Type B pancreatic cell (in vitro differentiated cells): Measurements from ENCODE around the gene TIE1. TPM values are rescaled to one million over a fixed set of nuclear protein-coding genes. Genes with fewer than 3 reads are reported as not detected.

Experiments used
- DNase-seq: peaks from one replicate; pipeline ENCODE4 v3.0.0; 2021; ENCODE audit warnings: mixed read lengths; ENCODE audit not compliant: unreplicated experiment; ENCODE audit errors: extremely low spot score
- H3K27ac Mint-ChIP-seq: 2 replicates; pipeline ENCODE4 v1.8.0; 2021; ENCODE audit warnings: mild to moderate bottlenecking, mixed read lengths
- H3K27me3 Mint-ChIP-seq: 2 replicates; pipeline ENCODE4 v1.8.0; 2021; ENCODE audit warnings: mixed read lengths
- H3K36me3 Mint-ChIP-seq: 2 replicates; pipeline ENCODE4 v1.8.0; 2021; ENCODE audit warnings: mixed read lengths
- H3K4me1 Mint-ChIP-seq: one replicate; pipeline ENCODE4 v1.8.0; 2021; ENCODE audit warnings: mixed read lengths; ENCODE audit not compliant: unreplicated experiment
- H3K4me3 Mint-ChIP-seq: 2 replicates; pipeline ENCODE4 v1.8.0; 2021; ENCODE audit warnings: mild to moderate bottlenecking, mixed read lengths
- H3K9me3 Mint-ChIP-seq: 2 replicates; pipeline ENCODE4 v1.8.0; 2021; ENCODE audit warnings: mixed read lengths
- total RNA-seq: library from RNA; stranded (reverse); gene quantifications from 2 replicates; pipeline ENCODE4 v1.2.1, GENCODE V29; 2021; ENCODE audit warnings: low replicate concordance
- TF ChIP-seq, protein P1 (sequence below): fragments of 200-600 bp; sonication (generic); conservative IDR thresholded peaks from 2 replicates; pipeline ENCODE4 v1.5.0; 2021; ENCODE audit warnings: antibody characterized with exemption, mild to moderate bottlenecking

The TIE1 gene
- total RNA-seq, 1 donor from 2014 or later, result 1.3 TPM

DNA sequence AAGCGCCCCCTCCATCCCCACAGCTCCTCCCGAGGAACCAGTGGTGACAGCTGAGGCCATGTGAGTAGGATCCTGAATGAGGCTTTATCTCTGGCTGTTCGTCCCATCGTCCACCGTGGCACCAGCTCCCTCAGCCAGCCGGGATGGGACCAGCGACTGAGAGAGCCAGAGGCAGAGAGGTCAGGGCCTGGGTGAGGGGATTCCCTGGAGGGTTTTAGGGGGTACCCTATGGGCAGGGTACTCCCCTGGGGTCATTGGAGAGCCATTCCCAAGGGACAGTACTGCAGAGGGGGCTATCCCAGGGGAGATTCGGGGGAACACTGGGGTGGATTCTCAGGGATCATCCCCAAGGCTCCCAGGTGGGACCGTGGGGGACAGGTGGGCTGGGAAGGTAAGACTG is 28.6 kb upstream of the TIE1 start:
- peaks cover 3% of the 10 kb centered on the region for H3K27me3 Mint-ChIP-seq
- peaks cover 4% of the 10 kb centered on the region for H3K36me3 Mint-ChIP-seq
- H3K9me3 Mint-ChIP-seq, result no peaks in the 10 kb centered on the region
- H3K4me3 Mint-ChIP-seq, result no peak overlapping the region
- peak overlapping the region; percentile 99 for H3K27ac Mint-ChIP-seq
- H3K4me1 Mint-ChIP-seq, result peaks cover 28% of the 10 kb centered on the region
- DNase-seq, result no peak
- TF ChIP-seq, protein P1, sequence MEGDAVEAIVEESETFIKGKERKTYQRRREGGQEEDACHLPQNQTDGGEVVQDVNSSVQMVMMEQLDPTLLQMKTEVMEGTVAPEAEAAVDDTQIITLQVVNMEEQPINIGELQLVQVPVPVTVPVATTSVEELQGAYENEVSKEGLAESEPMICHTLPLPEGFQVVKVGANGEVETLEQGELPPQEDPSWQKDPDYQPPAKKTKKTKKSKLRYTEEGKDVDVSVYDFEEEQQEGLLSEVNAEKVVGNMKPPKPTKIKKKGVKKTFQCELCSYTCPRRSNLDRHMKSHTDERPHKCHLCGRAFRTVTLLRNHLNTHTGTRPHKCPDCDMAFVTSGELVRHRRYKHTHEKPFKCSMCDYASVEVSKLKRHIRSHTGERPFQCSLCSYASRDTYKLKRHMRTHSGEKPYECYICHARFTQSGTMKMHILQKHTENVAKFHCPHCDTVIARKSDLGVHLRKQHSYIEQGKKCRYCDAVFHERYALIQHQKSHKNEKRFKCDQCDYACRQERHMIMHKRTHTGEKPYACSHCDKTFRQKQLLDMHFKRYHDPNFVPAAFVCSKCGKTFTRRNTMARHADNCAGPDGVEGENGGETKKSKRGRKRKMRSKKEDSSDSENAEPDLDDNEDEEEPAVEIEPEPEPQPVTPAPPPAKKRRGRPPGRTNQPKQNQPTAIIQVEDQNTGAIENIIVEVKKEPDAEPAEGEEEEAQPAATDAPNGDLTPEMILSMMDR, result no peak

DNA sequence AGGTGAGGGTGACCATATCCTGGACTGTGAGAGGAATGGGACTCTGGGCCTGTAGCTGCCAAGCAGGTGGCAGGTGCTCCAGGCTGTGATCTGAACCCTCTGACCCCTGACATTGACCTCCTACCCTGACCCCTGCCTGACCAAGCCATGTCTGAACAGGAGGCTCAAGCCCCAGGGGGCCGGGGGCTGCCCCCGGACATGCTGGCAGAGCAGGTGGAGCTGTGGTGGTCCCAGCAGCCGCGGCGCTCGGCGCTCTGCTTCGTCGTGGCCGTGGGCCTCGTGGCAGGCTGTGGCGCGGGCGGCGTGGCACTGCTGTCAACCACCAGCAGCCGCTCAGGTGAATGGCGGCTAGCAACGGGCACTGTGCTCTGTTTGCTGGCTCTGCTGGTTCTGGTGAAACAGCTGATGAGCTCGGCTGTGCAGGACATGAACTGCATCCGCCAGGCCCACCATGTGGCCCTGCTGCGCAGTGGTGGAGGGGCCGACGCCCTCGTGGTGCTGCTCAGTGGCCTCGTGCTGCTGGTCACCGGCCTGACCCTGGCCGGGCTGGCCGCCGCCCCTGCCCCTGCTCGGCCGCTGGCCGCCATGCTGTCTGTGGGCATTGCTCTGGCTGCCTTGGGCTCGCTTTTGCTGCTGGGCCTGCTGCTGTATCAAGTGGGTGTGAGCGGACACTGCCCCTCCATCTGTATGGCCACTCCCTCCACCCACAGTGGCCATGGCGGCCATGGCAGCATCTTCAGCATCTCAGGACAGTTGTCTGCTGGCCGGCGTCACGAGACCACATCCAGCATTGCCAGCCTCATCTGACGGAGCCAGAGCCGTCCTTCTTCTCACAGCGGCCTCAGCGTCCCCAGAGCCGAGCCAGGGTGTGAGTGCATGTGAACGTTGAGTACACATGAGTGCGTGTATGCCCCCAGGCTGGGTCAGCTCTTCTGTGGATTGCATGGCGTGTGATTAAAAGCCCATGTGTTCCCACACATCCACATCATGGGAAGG is 27.9 kb upstream of the TIE1 start:
- Mint-ChIP-seq H3K36me3 (peaks cover 4% of the 10 kb centered on the region), H3K27me3 (peaks cover 3% of the 10 kb centered on the region), H3K9me3 (no peaks in the 10 kb centered on the region), H3K27ac (no peak overlapping the region), H3K4me1 (peaks cover 28% of the 10 kb centered on the region), H3K4me3 (peak overlapping the region; percentile 22)
- DNase-seq, result no peak
- TF ChIP-seq, protein P1, result no peak

DNA sequence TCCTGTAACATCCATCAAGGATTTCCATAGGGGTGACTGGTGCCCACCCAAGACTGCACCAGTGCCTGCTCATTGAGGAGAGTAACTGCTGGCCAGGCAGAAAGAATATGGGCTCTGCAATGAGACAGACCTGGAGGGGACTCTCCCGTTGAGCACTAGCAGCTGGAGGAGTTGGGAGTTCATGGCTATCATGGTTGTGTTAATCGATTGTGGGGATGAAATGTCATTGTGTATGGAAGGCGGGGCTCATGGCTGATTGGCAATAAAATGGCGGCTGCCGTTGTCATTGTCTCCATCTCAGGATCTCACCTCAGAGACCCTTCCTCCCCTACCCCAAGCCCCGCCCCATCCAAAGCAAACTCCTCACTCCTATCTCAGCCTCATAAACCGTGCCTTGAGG is 27.1 kb upstream of the TIE1 start:
- peaks cover 28% of the 10 kb centered on the region for H3K4me1 Mint-ChIP-seq
- H3K27me3 Mint-ChIP-seq, result peaks cover 3% of the 10 kb centered on the region
- H3K9me3 Mint-ChIP-seq, result no peaks in the 10 kb centered on the region
- no peak for DNase-seq
- H3K27ac Mint-ChIP-seq, result no peak overlapping the region
- peak overlapping the region; percentile 39 for H3K4me3 Mint-ChIP-seq
- peaks cover 4% of the 10 kb centered on the region for H3K36me3 Mint-ChIP-seq
- TF ChIP-seq, protein P1, result no peak

DNA sequence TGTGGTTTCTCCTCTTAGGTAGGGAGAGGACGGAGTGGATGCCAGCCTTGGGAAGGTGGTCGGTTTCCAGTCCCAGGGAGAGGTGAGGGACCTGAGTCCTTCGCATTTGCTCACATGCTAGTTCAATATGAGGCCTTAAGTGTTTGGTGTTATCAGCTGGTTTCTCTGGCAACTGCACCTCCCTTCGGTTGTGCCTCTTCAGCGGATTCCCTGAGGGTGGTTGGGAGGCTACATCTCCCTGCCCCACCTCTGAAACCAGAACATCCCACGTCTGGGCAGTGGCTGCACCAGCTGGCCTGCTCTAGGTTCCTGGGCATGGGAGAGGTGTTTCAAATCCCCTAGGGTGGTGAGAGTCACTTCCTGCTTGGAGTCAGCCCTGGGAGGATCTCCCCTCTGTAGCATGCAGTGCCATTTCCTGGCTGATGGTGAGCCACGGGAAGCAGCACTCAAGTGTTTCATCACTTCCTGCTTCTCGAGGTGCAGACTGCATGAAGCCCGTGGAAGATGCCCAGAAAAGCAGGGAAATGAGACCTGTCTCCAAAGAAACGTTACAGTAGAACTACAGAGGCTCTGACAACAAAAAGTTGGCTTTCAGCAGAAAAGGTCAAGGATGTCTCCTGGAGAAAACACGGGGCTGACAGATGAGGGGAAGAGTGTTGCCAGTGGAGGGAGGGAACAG is 26.5 kb upstream of the TIE1 start:
- Mint-ChIP-seq H3K36me3 (peaks cover 4% of the 10 kb centered on the region), H3K27ac (peak overlapping the region; percentile 58), H3K9me3 (no peaks in the 10 kb centered on the region), H3K4me3 (no peak overlapping the region), H3K27me3 (peaks cover 3% of the 10 kb centered on the region), H3K4me1 (peaks cover 28% of the 10 kb centered on the region)
- DNase-seq, result no peak
- TF ChIP-seq, protein P1, result no peak

DNA sequence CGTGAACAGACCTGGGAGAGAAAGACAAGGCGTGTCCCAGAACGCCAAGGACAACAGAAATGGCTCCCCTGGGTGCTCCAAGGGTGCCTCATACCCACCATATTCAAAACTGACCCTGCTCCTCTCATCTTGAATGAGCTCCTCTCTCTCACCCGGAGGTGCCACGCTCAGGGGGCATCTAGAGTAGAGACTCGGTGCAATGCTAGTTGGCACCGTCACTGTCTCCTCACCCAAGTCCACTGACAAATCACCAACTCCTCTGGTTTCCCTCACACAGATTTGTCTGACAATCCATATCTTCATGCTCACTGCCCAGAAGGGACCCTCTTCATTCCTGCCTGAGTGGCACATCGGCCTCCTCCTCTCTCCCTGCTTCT is 26.0 kb upstream of the TIE1 start:
- TF ChIP-seq, protein P1, result no peak
- H3K4me1 Mint-ChIP-seq, result peaks cover 28% of the 10 kb centered on the region
- peaks cover 4% of the 10 kb centered on the region for H3K36me3 Mint-ChIP-seq
- H3K4me3 Mint-ChIP-seq, result no peak overlapping the region
- DNase-seq, result no peak
- peaks cover 3% of the 10 kb centered on the region for H3K27me3 Mint-ChIP-seq
- H3K9me3 Mint-ChIP-seq, result no peaks in the 10 kb centered on the region
- peak overlapping the region; percentile 58 for H3K27ac Mint-ChIP-seq
